ENCODE results near the gene TOMM70.

DNA sequence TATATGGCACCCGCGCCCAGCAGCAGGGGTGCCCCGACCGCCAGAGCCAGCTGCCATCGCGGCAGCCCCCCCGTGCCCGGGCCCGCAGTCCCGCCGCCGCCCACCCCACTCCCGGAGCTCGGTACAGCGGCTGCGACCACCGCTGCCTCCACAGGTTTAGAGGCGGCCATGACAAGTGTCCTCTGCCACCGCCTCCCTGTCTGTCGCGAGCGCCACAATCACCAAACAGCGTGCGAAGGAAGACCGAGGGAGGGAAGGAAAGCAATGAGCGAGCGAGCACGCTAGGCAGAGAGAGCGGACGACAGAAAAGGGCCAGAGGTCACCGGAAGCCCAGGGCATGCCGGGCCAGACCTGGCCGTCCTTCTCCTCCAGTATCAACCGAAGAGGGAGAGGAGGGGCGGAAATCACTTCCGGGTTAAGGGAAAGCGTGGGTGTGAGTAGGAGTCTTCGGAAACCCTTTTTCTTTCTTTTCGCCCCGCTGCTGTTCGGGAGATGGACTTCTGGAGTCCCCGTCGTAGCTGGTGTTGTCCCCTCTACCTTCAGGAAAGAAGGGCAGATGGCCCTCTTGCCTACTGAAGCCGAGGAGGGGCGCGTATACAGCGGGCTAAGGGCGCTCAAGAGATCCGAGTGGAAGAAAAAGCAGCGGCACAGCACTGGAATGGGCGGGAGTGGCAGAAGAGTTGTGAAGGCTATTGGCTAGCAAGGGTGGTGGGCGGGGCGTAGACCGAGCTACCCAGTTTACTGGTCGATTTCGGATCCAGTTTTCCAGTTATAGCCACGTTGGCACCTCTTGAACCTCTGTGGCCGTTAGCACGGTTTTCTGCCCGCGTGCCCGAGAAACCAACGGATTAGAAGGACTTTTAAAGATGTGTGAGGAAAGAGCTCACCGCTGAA is at the start of gene TOMM70, which contains the start of gene LNP1:
- TF ChIP-seq CTCF (IDR thresholded peaks at IDR 0.05; ENCODE audit: low read length) (no peak), EZH2 (IDR thresholded peaks at IDR 0.05; ENCODE audit: borderline replicate concordance, low read length) (no peak)
